Sigmoid colon (tissue), 7 donors: ENCODE results near the gene SUMF1. TPM values are rescaled to one million over a fixed set of nuclear protein-coding genes. Genes with fewer than 3 reads are reported as not detected.

Source experiments
- DNase-seq: peaks from one replicate; pipeline ENCODE4 v3.0.0-alpha.2; 2019
- H3K27ac ChIP-seq, 4 donors: fragments of 200-600 bp; sonication (generic); one replicate each; pipeline ENCODE4 v1.5.1; 2016 to 2019; ENCODE audit warnings: mild to moderate bottlenecking in 1 of 4
- H3K27me3 ChIP-seq, 3 donors: fragments of 200-600 bp; sonication (generic); one replicate each; pipeline ENCODE4 v1.5.1; 2019; ENCODE audit warnings: mild to moderate bottlenecking in 1 of 3
- H3K36me3 ChIP-seq, 4 donors: fragments of 200-600 bp; sonication (generic); one replicate each; pipeline ENCODE4 v1.5.1; 2016 to 2019
- H3K4me1 ChIP-seq, 4 donors: fragments of 200-600 bp; sonication (generic); one replicate each; pipeline ENCODE4 v1.5.1; 2017 to 2019
- H3K4me3 ChIP-seq, 4 donors: fragments of 200-600 bp; sonication (generic); one replicate each; pipeline ENCODE4 v1.5.1; 2017 to 2019; ENCODE audit warnings: mild to moderate bottlenecking in 2 of 4, moderate library complexity in 1 of 4
- H3K9me3 ChIP-seq, 4 donors: fragments of 200-600 bp in 3 of 4; sonication (generic) in 3 of 4; one replicate each; pipeline versions ENCODE4 v1.5.1 to v1.6.1; 2013 to 2019
- CTCF ChIP-seq, 4 experiments: fragments of 450-650 bp in 3 of 4; fragments of 200-600 bp in 1 of 4; IDR thresholded peaks; one replicate each; pipeline ENCODE4 v1.5.1; 2016 to 2019; ENCODE audit warnings: antibody characterized with exemption in 4 of 4, mild to moderate bottlenecking in 3 of 4, moderate library complexity in 2 of 4
- EP300 ChIP-seq, 4 donors: sonication (generic); formaldehyde crosslinking; IDR thresholded peaks; one replicate each; pipeline ENCODE4 v1.6.1; 2017; ENCODE audit warnings: antibody characterized with exemption in 4 of 4
- POLR2A ChIP-seq, 2 donors: fragments of 450-650 bp; IDR thresholded peaks; one replicate each; pipeline ENCODE4 v1.6.1; 2016; ENCODE audit warnings: antibody characterized with exemption in 2 of 2, mild to moderate bottlenecking in 2 of 2, moderate library complexity in 2 of 2
- POLR2AphosphoS5 ChIP-seq, 4 donors: sonication (generic); formaldehyde crosslinking; IDR thresholded peaks; one replicate each; pipeline ENCODE4 v1.6.1; 2017; ENCODE audit warnings: antibody characterized with exemption in 4 of 4
- WGBS, 2 donors: extraction: QIAGEN DNeasy Blood & Tissue Kit; methylation state at CpG; one replicate each; pipeline ENCODE4 v1.1.7; 2013; 5-methylcytosine and 5-hydroxymethylcytosine counted together
- intact Hi-C: fragments of 100-400 bp; cut with DNase I; formaldehyde crosslinking; loops from one replicate; pipeline ENCODE4 v1.15.1; 2023
- polyA plus RNA-seq, 3 donors: library from polyadenylated mRNA; stranded (reverse); fragments of 200-250 nt; gene quantifications; one replicate each; pipeline ENCODE4 v1.2.3, GENCODE V29; 2013
- total RNA-seq, 4 donors: library from RNA; depleted of rRNA; stranded (reverse); fragments of >200 nt; gene quantifications; one replicate each; pipeline ENCODE4 v1.1.0, GENCODE V29; 2016
- donor health status: healthy with polysubstance abuse.
- donor health status: Bipolar disorder and iron deficiency.
- donor health status: healthy.

SUMF1 gene
- total and polyA plus RNA-seq, 7 donors, result 8.4 to 57.4 (median 23.3) TPM

DNA sequence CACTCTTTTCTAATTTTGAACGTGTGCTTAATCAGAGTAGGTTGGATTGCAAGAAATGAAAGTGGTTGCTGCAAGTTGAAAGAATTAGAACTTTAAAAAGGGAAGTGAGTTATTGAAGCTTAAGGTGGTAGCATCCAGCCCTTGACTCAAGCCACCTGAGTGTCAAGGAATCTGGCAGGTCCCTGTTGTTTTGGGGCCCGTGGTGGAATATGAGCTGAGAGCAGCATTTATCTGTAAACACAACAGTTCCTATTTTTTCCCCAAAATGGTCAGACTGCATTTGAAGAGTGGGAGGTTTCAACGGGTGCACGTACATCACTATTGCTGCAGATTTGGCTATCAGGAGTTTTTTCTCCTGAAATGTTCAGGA lies 27.8 kb upstream of the SUMF1 start:
- DNase-seq, result no peak
- Histone ChIP-seq H3K27me3 (no peaks in the 10 kb centered on the region), H3K4me3 (peak overlapping the region; percentile 76 to 85 (median 82)), H3K9me3 (no peaks in the 10 kb centered on the region), H3K4me1 (peaks cover 0 to 43% (median 31%) of the 10 kb centered on the region in 4 donors), H3K27ac (peak overlapping the region; percentile 90 to 96 (median 94)), H3K36me3 (peaks cover 0 to 14% (median 0%) of the 10 kb centered on the region in 4 donors)
- WGBS, 2 donors, result 24 to 46% methylated on average over 4 of the region's 4 CpGs
- TF ChIP-seq POLR2AphosphoS5 (IDR thresholded peaks at IDR 0.05) (no peak), CTCF (IDR thresholded peaks at IDR 0.05) (no peak), EP300 (IDR thresholded peaks at IDR 0.05) (no peak), POLR2A (IDR thresholded peaks at IDR 0.05) (no peak)
- intact Hi-C loops, result loop anchor here (10.0 kb wide), 1 partner anchor 490 kb away; no protein-coding TSS in a partner anchor

GRCh38 chr3:4493941-4494894 lies 27.1 kb upstream of the SUMF1 start:
- WGBS, 2 donors, result 3 to 4% methylated on average over 28 of the region's 28 CpGs
- peak overlapping the region; percentile 90 to 96 (median 94) for H3K27ac ChIP-seq

GRCh38 chr3:4493014-4493940 lies 26.2 kb upstream of the SUMF1 start, which contains the start of gene ITPR1:
TSS of gene ITPR1 (plus strand) at chr3:4493348. CDS start at chr3:4516492, 23,144 bp downstream.
- peak; percentile 100 for DNase-seq
- H3K36me3 ChIP-seq, result no peaks in the 10 kb centered on the region
- H3K27me3 ChIP-seq, result no peaks in the 10 kb centered on the region
- intact Hi-C loops, result loop anchor here (2.0 to 10.0 kb wide), 5 partner anchors 26 to 694 kb away; partner anchors contain the start of genes EDEM1 and SUMF1
- H3K27ac ChIP-seq, result peak within 1 kb of the TSS; percentile 90 to 96 (median 94)
- H3K4me3 ChIP-seq, result peak within 1 kb of the TSS; percentile 76 to 85 (median 82)
- TF ChIP-seq EP300 (IDR thresholded peaks at IDR 0.05) (peak in 1 of 4 donors; percentile 23), POLR2AphosphoS5 (IDR thresholded peaks at IDR 0.05) (peak; percentile 100), CTCF (IDR thresholded peaks at IDR 0.05) (no peak), POLR2A (IDR thresholded peaks at IDR 0.05) (peak; percentile 99)
- 0% methylated on average over 47 of the region's 47 CpGs for WGBS, 2 donors
- no peaks in the 10 kb centered on the region for H3K9me3 ChIP-seq
- H3K4me1 ChIP-seq, result peaks cover 0 to 43% (median 31%) of the 10 kb centered on the region in 4 donors

More at GRCh38 chr3:4493941-4494894, 27.1 kb upstream of the SUMF1 start:
- intact Hi-C loops, result loop anchor here (2.0 to 10.0 kb wide), 5 partner anchors 27 to 693 kb away; partner anchors contain the start of genes EDEM1 and SUMF1
- TF ChIP-seq EP300 (IDR thresholded peaks at IDR 0.05) (no peak), POLR2AphosphoS5 (IDR thresholded peaks at IDR 0.05) (peak in 1 of 4 donors; percentile 31)
- DNase-seq, result peak; percentile 79
- peak overlapping the region; percentile 76 to 85 (median 82) for H3K4me3 ChIP-seq
- H3K27me3 ChIP-seq, result no peaks in the 10 kb centered on the region
- peaks cover 0 to 8% (median 0%) of the 10 kb centered on the region in 4 donors for H3K36me3 ChIP-seq
- H3K9me3 ChIP-seq, result no peaks in the 10 kb centered on the region
- H3K4me1 ChIP-seq, result peaks cover 0 to 43% (median 31%) of the 10 kb centered on the region in 4 donors

DNA sequence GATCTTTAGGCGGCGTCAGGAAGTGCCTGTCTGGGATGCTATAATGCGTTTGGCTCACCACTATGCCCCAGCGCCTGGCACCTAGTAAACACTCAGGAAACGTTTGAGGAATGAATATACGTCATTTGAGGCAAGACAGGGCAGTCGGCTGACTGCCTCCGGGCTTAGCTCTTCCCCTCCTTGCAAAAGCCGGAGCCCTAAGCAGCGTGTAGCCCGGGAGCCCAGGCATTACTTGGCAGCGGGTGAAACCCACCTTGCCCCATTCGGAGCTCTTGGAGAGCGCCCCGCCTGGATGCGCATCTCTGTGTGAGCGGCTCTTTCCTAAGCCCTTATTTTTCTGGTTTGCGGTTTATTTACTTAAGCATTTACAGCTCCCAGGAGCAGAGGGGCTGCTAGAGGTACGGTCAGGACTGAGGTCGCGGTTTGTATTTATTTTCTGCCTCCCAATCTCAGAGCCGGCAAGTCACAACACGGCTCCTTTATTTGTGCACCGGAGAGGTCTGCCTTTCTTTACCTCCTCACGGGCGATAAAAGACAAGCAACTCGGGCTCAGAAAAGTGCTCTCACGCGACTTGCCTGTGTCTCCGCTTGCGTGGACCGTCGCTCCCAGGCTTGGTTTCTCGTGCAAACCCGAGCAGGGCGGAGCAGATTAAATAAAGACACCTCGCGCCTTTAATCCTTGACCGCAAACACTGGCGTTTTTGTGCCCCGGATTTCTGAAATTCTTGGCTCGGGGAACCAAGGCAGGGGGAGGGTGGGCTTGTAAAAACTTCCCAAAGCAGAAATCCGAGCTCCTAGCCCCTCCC lies 25.3 kb upstream of the SUMF1 start:
- Histone ChIP-seq H3K4me3 (peak overlapping the region; percentile 76 to 85 (median 82)), H3K27ac (peak overlapping the region; percentile 90 to 96 (median 94)), H3K4me1 (peaks cover 0 to 43% (median 31%) of the 10 kb centered on the region in 4 donors), H3K36me3 (no peaks in the 10 kb centered on the region), H3K9me3 (no peaks in the 10 kb centered on the region), H3K27me3 (no peaks in the 10 kb centered on the region)
- intact Hi-C loops, result loop anchor here (2.0 to 10.0 kb wide), 5 partner anchors 26 to 694 kb away; partner anchors contain the start of genes EDEM1 and SUMF1
- DNase-seq, result peak; percentile 86
- TF ChIP-seq POLR2AphosphoS5 (IDR thresholded peaks at IDR 0.05) (peak; percentile 53 to 84 (median 75)), EP300 (IDR thresholded peaks at IDR 0.05) (peak; percentile 16 to 63 (median 51)), CTCF (IDR thresholded peaks at IDR 0.05) (no peak), POLR2A (IDR thresholded peaks at IDR 0.05) (peak in 1 of 2 donors; percentile 14)
- WGBS, 2 donors, result 0% methylated on average over 43 of the region's 43 CpGs
